Measurements from ENCODE around the gene ISG15.
"Not testable (repeated sequence)": the region's sequence is repeated elsewhere in the genome, so short reads cannot be mapped to it uniquely, and the experiment has no call there.

ISG15 gene

DNA sequence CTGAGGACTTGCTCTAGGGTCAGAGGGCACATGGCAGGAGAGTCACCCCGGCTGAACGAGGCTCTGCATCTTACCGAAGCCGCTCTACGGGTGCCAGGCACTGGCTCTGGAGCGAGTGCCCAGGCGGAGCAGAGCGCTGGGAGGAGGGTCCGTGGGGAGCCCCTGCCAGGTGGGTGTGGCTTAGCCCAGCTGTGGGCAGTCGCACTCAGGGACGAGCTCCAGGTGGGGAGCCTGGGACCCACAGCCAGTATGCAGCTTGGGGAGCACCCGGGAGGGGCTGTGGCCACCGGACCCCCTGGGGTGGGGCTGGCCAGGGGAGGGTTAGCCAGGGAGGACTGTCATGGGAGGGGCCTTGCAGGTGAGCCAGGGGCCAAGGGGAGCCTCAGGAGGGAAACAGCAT, 10.4 kb downstream of the ISG15 start:
- H3K4me3 ChIP-seq (ENCODE audit: low read depth, low read length): no peak overlapping the region
- no peak for TF ChIP-seq CTCF (IDR thresholded peaks at IDR 0.05; ENCODE audit: low read depth, low read length, missing control alignments)
- DNase-seq (ENCODE audit: low read depth): no peak

GRCh38 chr1:1024149-1024770, 11.0 kb downstream of the ISG15 start:
- no peak for DNase-seq (ENCODE audit: low read depth)
- no peak overlapping the region for H3K4me3 ChIP-seq (ENCODE audit: low read depth, low read length)
- no peak for TF ChIP-seq CTCF (IDR thresholded peaks at IDR 0.05; ENCODE audit: low read depth, low read length, missing control alignments)

- DNase-seq (ENCODE audit: low read depth): no peak
- TF ChIP-seq CTCF (IDR thresholded peaks at IDR 0.05; ENCODE audit: low read depth, low read length, missing control alignments): no peak
- no peak overlapping the region for H3K4me3 ChIP-seq (ENCODE audit: low read depth, low read length)
Measured at GRCh38 chr1:1024771-1025699, 11.7 kb downstream of the ISG15 start.

DNA sequence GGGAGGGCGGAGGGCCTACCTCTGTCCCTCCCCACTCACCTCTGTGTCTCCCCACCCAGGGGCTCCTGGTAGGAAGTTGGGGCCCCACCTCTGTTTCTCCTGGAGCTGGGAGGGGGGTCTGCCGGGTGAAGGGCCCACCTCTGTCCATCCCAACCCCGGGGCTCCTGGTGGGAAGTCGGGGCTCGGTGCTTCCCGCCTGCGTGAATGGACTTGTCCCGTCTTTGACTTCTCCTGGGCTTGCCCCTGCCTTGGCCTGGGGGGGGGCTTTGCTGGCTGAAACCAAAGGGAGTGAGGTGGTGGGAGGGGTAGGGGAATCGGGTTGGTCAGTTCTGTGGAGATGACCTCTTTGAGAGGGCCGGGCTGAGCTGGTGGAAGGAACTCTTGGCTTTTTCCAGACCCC, 12.4 kb downstream of the ISG15 start:
- no peak for TF ChIP-seq CTCF (IDR thresholded peaks at IDR 0.05; ENCODE audit: low read depth, low read length, missing control alignments)

DNA sequence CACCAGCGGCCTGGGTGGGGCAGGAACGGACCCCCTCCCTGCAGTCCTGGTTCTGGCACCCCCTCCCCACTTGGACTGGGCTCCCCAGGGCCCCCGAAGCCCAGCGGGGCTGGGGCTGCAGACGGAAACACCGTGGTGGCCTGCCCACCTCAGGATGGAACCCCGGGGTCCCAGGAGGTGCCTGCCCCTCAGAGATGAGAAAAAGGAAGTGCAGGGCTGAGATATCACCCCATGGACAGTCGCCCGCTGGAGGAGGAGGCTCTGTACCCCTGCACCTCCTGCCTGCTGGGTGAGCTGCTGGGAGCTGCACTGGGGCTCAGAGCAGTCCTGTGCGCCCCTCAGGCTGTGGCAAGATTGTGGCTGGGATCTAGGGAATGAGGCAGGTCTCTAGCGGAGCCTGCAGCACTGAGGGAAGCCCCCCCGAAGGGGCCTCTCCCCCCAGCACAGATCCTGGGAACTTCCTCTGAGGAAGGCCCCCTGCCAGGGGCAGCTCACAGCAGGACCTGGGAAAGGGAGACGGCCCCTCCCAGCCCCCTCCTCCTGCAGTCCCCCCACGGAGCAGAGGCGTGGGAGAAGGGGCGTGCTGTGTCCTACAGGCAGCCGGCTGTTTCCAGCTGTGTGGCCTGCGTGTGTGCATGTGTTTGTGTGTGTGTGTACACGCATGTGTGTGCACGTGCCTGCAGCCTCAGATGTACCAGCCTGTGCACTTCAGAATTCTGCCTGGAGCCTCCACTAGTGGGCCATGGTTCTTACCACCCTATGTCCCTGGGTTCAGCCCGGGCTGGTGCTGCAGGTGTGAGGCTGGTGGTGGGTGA, 13.5 kb downstream of the ISG15 start:
- no peak overlapping the region for H3K4me3 ChIP-seq (ENCODE audit: low read depth, low read length)
- no peak for DNase-seq (ENCODE audit: low read depth)
- TF ChIP-seq CTCF (IDR thresholded peaks at IDR 0.05; ENCODE audit: low read depth, low read length, missing control alignments): no peak

More for the DNA sequence above, 12.4 kb downstream of the ISG15 start:
- DNase-seq (ENCODE audit: low read depth): no peak
- no peak overlapping the region for H3K4me3 ChIP-seq (ENCODE audit: low read depth, low read length)

- H3K4me3 ChIP-seq (ENCODE audit: low read depth, low read length): no peak overlapping the region
- no peak for TF ChIP-seq CTCF (IDR thresholded peaks at IDR 0.05; ENCODE audit: low read depth, low read length, missing control alignments)
Measured at GRCh38 chr1:1027791-1028190, 14.5 kb downstream of the ISG15 start.

GRCh38 chr1:1030867-1031658, 17.8 kb downstream of the ISG15 start:
- DNase-seq (ENCODE audit: low read depth): not testable (repeated sequence)

More at GRCh38 chr1:1027791-1028190, 14.5 kb downstream of the ISG15 start:
- DNase-seq (ENCODE audit: low read depth): no peak

More at GRCh38 chr1:1030867-1031658, 17.8 kb downstream of the ISG15 start:
- H3K4me3 ChIP-seq (ENCODE audit: low read depth, low read length): not testable (repeated sequence)

Data from GM12864 (cell line).